GM18519 (cell line): Measurements from ENCODE around the gene TARP.
"Not testable (repeated sequence)": the region's sequence is repeated elsewhere in the genome, so short reads cannot be mapped to it uniquely, and the experiment has no call there.

ENCODE experiments used
- ATAC-seq: cut with Tn5 transposase; IDR thresholded peaks from one replicate; pipeline ENCODE4 v1.9.1; 2021; ENCODE audit warnings: mild to moderate bottlenecking, moderate library complexity; ENCODE audit not compliant: unreplicated experiment, low FRiP score

The TARP gene

DNA sequence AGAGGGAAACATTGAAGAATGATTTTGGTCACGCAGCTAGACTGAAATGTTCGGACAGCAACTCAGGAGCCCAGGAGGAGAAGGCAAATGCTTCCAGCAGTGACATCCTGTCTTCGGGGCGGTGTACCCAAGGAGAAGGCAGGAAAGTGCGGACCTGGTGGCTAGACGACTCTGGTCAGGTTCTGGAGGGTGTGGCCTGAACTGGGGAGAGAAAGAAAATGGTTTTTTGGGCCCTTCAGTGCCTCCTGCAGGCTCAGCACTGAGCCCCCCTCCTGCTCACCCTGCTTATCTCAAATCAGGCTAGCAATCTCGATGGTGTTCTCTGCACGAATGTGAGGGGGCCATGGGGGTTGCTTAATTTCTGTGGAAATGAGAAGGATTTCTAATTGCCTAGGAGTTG is 26.7 kb upstream of the TARP start:
- ATAC-seq: no peak

DNA sequence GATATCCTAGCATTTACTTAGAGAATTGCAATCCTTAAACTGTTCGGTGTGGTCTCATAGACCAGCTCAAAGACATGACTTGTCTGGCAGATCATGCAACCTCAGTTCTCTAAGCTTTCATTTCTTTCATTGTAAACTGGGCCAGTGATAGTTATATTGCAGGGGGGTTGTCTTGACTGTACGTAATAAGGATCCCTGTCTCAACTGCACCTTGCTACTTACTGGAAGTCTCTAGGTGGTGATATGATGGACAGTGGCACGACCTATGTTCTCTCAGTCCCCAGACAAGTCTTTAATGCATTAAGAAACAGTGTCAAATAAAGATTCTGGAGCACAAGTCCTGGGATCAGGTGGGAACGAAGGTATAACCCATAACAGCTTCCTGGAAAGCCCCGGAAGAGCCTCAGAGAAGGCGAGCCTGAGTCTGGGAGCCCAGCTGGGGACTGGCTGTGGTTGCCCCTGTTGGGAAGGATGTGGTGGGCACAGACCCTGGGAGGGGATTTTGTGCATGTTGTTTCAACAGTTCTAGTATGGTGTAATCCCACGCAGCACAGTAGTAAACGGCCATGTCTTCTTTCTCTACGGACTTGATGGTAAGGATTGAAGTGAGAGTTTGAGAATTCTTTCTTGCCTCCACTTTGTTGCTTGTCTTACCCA is 26.0 kb upstream of the TARP start:
- no peak for ATAC-seq

DNA sequence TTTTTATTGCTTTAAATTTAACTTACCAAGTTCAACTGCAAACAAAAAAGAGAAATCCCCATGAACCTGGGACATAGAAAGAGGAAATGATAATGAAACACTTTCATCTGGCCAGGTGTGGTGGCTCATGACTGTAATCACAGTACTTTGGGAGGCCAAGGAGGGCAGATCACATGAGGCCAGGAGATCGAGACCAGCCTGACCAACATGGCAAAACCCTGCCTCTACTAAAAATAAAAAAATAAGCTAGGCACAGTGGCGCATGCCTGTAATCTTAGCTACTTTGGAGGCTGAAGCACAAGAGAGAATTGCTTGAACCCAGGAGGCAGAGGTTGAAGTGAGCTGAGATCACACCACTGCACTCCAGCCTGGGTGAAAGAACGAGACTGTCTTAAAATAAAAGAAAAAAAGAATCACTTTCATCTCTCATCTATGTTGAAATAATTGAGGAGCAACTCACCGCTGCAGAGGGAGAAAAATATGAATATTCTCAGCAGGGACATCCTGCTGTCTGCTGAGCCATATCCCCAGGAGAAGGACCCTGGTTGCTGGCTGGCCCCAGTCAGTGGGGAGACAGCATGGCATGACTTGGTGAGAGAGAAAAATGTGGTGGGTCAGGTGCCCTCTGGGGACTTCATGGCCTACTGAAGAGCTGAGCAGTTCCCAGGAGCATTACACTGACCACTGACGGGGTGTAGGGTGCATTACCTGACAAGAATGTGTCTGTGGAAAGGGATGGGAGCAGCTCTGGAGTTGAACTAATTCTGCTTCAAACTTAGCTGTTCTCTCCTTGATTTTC is 22.8 kb upstream of the TARP start:
- no peak for ATAC-seq

DNA sequence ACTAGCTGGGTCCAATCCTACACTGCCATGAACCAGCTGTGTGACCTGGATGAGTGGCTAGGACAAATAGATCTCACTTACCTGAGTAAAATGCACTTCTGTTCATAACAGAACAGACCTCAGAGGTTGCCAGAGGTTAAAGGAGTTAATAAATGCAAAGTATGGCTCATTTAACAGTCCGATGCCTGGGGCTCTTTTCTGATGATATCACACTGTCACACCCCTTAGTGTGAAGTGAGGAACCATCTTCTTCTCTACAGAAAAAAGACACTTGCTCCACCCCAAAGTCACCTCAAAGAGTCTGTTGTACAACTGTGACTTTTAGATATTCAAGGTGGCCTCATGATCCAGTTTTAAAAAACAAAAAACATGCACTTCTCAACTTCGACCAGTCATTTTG is 21.5 kb upstream of the TARP start:
- no peak for ATAC-seq

DNA sequence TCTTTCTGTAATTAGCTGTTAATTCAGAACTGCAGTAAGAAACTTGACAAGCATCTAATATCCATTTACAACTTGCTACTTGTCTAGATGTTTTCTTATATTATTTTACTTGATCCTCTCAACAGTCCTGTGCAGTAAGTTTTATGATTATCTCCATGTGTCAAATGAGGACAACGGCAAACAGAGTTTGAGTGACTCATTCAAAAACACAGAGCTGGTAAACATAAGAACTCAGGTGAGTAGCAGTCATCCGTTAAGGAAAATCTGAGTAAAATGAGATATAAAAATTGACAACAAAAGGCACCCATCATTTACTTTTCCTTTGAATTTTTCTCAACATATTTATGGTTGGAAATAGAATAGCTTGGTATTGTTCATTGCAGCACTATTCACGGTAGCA is 19.0 kb upstream of the TARP start:
- ATAC-seq: no peak

DNA sequence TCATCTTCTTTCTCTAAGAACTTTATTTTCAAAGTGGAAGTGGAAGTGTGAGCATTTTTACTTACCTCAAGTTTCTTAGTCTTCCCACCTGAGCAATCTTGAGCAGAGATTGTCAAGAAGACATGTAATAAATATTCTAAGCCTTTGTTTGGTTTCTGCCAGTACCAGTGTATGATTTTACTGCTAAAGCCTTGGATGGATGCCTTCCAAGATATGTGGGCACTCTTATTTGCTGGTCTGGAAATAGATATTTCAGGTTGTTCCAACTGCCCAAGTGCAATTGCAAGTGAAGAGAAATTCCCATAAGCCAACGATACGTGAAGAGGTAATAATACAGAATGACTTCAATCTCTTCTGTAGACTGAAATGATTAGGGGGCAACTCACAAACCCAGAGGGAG is 18.2 kb upstream of the TARP start:
- no peak for ATAC-seq

DNA sequence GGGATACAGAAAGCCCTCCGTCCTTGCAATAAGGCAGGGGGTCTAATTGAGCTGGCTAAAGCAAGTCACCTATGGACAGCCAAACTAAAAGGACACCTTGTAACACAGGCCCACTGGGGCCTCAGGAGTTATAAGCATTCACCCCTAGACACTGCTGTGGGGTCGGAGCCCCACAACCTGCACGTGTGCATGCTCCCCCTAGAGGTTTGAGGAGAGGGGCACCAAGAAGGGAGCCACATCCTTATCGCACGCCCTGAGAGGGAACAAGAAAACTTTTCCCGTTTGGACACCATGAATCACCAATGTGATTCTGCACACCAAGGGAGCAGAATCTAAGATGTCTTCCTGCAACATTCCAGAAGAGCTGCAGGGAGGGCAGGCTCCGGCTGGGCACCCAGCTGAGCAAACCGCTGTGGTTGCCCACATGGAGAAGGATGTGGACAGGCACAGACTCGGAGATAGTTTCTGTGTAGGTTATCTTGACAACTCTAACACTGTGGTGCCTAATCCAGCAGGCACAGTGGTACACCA is 17.7 kb upstream of the TARP start:
- ATAC-seq: no peak

DNA sequence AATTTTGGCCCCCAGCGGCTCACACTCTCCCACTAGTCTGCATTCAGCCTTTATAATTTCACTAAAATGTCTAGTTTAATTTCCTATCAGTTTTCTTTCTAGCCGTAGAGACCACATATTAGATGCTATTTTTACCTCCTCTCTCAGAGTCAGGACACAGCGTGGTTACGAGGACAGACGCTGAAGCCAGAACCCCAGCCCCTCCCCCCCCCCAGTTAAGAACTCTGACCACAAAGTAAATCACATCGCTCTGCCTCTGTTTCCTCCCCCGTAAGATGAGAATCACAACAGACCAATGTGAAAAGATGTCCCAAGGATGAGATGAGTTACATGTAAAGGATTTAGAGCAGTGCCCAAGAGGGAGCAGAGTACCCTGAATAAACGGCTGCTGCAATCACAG is 11.1 kb upstream of the TARP start:
- ATAC-seq: no peak

DNA sequence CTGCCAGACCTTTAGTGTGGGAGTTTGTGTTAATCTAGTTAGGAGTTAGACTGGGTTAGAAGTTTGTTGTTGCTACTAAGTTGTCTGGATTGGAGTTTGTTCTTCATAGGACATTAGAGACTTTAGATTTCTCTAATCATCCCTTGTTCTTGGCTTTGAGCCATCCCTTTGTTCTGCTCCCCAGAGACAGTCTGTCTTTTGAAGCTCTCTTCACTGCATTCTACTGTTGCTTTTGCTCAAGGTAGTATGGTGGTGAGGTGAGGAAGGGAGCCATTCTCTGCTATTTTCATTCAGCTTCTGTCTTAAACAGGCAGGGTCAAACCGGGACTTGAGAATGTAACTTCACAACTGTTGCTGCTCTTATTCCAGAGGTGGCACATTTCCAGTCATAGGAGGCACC is 10.4 kb upstream of the TARP start:
- ATAC-seq: no peak

DNA sequence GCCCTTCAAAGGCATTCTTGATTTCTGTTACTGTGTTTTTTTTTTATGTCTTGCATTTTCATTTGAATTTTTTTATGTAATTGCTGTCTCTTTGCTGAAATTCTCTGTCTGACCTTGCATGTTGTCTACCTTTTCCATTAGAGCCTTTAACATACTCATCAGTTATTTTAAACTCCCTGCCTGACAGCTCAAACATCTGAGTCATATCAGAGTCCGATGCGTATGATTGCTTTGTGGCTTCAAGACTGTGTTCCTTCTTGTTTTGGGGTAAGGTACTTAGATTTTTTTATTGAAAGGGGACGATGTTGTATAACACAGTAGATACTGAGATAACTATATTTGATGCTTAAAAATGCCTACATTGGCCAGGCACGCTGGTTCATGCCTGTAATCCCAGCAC is 9.7 kb upstream of the TARP start:
- ATAC-seq: no peak

DNA sequence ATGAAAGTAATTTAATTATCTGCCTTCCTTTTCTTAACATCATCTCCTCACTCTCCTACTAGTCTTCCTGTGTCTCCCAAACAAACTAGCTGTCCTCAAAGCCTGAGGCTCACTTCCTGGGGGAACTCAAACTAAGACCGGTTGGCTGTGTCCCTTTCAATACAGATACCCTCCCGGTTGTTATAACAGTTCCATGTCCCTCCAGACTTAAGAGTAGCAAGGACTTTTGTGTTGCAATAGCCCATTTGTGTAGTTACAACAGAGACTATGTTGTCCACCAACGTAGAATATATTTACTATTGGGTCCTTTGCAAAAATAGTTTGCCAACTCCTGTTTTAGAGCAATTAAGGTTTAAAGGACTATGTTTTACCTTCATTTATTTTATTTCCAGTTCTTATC is 8.6 kb upstream of the TARP start:
- no peak for ATAC-seq

DNA sequence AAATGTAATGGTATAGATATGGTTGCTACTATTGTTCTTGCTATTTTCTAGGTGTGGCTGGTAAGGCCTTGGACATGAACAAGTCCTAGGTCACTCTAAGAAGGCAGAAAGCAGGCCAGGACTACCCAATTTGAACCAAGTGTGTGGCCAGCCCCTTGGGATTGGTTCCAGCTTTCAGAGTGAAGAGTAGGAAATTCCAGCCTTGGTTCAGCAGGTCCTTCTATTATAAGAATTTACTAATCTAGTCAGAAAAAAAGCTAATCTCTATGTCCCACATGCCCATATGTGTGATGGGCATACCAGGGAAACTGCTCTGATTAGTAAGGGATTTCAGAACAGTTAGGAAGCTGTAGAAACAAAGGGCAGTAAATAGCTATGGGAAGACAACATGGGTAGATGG is 7.8 kb upstream of the TARP start:
- ATAC-seq: no peak

DNA sequence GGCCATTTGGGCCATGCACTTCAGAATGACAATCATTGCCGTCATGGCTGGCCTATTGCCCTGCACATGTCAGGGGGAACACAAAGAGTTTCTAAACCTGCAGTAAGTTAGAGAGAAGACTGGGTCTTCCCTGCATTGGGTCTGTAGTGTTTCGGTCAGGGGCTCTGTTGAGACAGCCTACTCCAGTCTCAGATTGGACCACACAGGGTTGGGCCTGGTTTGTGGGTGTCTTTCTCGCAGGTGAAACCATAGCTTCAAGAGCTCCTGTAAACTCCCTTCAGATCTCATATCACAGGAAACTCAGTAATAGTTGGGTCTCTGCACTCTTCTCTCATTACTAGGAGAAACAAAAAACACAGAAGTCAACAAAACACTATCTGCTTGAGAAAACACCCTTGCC is 7.3 kb upstream of the TARP start:
- ATAC-seq: no peak

DNA sequence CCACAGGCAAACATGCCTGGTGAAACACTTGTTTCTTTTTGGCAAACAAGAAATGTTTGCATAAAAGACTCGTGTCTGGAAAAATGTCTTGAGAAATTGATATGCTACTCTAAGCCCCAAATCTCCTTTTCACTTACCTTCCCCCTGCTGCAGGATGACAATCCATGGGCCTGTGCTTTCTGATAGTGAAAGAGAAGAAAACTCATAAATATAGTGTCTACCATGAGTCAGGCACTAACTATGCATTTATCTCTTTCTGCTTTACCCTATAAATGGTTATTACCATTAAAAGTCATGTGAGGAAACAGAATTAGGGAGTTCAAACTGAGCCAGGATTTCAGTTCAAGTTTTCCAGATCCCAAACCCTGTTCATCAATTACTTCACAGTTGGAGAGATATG is 6.6 kb upstream of the TARP start:
- no peak for ATAC-seq

DNA sequence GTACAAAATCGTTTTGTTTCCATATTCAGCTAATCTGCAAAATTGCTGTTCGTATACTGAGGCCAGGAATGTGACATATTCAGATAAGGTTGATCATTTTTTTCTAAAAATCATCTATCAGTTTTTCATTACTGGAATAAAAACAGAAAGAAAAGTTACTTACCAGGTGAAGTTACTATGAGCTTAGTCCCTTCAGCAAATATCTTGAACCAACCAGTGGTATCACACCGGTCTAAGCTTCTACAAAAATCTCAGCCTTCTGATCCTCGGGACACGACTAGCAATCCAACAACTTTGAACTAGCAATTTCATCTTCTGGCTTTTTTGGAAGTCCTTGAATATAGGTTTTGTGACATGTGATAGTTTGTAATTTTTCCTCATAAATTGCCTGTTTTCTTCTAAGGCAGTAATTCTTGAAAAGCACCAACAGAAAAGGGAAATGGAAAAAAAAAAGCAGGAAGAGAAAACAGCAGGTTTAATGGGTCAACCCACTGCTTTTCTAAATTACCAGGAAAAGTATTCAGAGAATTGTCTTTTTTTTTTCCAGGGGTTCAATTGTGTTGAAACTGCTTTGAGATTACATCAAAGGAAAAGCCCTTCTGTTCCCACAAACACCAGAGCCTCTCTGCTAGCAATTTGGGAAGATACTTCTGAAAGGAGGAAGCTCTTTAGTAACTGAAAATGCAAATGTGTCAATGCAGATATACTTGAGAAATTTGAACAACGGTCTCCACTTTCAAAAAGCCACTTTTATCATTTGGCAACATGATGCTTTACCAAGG is 2.9 kb upstream of the TARP start:
- no peak for ATAC-seq

DNA sequence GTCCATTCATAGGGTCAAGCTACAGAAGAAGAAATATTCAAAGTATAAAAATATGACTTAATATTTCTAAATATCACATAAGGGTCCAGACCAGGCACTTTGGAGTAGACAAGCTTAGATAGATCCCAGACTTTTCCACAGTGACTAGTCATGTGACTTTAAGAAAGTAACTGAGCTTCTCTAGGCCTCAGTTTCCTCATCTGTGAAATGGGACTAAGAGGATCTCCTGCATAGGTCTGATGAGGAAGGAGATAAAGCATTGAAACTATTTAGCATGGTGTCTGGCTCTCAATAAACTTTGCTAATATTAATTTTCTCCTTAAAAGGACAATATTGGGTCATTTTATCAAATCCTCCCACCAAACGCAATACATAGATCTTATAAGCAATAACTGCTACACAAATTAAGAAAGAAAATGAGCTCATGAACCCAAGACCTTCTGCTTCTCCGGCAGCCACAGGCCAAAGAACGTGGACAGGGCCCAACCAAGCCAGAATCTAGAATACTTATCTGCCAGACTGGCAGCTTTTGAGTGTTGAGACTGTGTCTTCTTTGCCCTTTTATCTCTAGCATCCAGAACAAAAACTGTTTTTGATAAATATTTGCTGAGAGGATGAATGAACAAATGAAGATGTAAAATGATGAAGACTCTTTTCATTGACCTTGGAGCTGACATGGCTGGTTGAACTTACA is 1.6 kb upstream of the TARP start:
- ATAC-seq: no peak

DNA sequence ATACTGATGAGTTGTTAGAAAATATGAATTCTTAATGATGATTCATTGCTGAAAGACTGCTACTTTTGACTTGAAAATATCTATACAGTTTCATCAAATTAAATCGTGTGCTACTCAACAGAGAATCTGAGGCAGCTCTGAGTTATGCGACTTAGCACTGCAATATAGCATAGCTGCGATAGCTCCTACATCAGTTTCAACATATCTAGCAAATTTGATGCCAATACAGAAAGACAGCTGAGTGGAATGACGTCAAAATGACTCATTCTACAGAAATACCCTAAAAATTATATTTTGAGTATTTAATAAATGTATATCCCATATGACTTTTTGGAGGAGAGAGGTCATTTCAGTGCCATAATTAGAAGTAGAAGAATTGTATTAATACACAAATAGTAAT is 1.1 kb upstream of the TARP start:
- no peak for ATAC-seq

DNA sequence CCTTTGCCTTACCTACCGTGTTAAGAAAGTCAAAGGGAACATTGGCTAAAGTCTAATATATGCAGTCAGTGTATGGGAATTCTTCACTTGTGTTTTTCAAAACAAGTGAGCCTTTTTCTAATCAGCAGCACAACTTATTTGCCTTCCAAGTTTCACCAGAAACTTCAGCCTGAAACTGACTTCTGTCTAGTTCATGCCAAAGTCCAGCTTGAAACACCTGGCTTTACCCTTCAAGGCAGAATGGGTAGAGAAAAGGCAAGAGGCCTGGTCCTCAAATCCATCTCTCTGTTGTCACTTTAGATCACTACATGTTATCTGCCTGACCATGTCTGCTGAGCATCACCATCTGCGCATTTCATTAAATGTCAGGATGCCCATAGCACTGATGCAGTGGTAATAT is 3.0 kb downstream of the TARP start:
- not testable (repeated sequence) for ATAC-seq

DNA sequence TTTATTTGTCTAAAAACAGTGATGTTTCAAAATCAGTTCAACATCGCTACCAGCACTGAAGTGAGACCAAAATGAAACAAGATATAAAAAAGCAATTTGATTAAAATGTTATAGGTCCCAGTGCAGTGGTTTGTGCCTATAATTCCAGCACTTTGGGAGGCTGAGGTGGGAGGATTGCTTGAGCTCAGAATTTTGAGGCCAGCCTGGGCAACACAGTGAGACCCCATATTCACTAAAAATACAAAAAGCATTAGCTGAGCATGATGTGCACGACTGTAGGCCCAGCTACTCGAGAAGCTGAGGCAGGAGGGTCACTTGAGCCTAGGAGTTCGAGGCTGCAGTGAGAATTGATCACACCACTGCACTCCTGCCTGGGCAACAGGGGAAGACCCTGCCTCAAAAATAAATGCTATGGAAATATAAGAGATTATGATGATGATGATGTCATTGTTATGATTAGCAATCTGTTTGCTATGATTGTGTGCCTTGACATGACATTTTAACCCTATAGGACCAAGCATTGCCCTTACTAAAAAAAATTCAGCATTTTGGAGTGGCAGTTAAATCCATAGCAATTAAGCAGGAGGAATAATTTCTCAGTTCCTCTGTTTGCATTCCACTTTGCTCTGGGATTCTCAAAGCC is 3.6 kb downstream of the TARP start:
- ATAC-seq: not testable (repeated sequence)

DNA sequence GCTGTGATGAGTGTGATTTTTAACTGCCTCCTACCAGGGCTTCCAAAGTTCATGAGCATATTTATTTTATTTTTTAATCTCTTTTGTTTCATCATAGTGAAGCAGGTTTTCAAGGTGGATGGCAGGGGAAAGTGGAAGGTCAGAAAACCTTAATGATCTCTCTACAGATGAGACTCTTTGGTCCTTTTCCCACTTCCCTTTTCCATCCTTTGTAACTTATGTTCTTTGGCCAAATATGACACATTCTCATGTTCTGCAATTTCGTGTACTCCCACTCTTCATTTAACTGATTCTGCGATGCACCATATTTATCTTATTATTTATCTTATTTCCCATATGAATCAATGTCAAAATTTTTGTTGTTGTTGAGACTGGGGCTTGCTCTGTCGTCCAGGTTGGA is 7.5 kb downstream of the TARP start:
- ATAC-seq: not testable (repeated sequence)
